A549 (cell line): ENCODE measurements around the gene RASGRF1.

Source experiments
- CBX8 ChIP-seq: fragments of 200-600 bp; sonication (generic); IDR thresholded peaks from 2 replicates; pipeline ENCODE4 v1.6.1; 2016
- CEBPB ChIP-seq, 2 experiments: fragments of >200 bp in 1 of 2; sonication (Bioruptor Twin) in 1 of 2; formaldehyde crosslinking in 1 of 2; IDR thresholded peaks; 2 replicates each; pipeline ENCODE4 v1.6.1; 2012 to 2016
- CTCF ChIP-seq: fragments of >200 bp; sonication (Bioruptor Twin); formaldehyde crosslinking; IDR thresholded peaks from 3 replicates; pipeline ENCODE4 v1.5.1; 2016
- EP300 ChIP-seq, 2 experiments: fragments of >200 bp; sonication (Bioruptor Twin); formaldehyde crosslinking; IDR thresholded peaks; 2 replicates in 1 of 2; 3 replicates in 1 of 2; pipeline ENCODE4 v1.6.1; 2016 to 2017
- JUN ChIP-seq, 2 experiments: fragments of >200 bp; sonication (Bioruptor Twin); formaldehyde crosslinking; IDR thresholded peaks; 2 replicates in 1 of 2; 3 replicates in 1 of 2; pipeline ENCODE4 v1.6.1; 2016 to 2017
- MAX ChIP-seq: IDR thresholded peaks from 2 replicates; pipeline ENCODE4 v1.6.1; 2012
- POLR2A ChIP-seq: IDR thresholded peaks from 2 replicates; pipeline ENCODE4 v1.6.1; 2012; ENCODE audit warnings: mild to moderate bottlenecking, low read length
- RAD21 ChIP-seq, 2 experiments: fragments of >200 bp in 1 of 2; sonication (Bioruptor Twin) in 1 of 2; formaldehyde crosslinking in 1 of 2; IDR thresholded peaks in 1 of 2; conservative IDR thresholded peaks in 1 of 2; 2 replicates in 1 of 2; 3 replicates in 1 of 2; pipeline ENCODE4 v1.6.1; 2012 to 2018; ENCODE audit warnings: inconsistent platforms in 1 of 2
- RNF2 ChIP-seq: fragments of 200-600 bp; sonication (generic); IDR thresholded peaks from 2 replicates; pipeline ENCODE4 v1.6.1; 2016; ENCODE audit warnings: low read depth, mild to moderate bottlenecking, antibody characterized with exemption, moderate library complexity, borderline replicate concordance
- SREBF2 ChIP-seq: fragments of 450-650 bp; IDR thresholded peaks from 2 replicates; pipeline ENCODE4 v1.6.1; 2014; ENCODE audit warnings: mild to moderate bottlenecking, moderate library complexity
- USF2 ChIP-seq: fragments of 450-650 bp; IDR thresholded peaks from 2 replicates; pipeline ENCODE4 v1.6.1; 2014; ENCODE audit warnings: antibody characterized with exemption
- ZNF302 ChIP-seq: fragments of 250-450 bp; sonication (Bioruptor Pico); IDR thresholded peaks from 2 replicates; pipeline ENCODE4 v1.9.0; 2021; ENCODE audit warnings: inconsistent platforms, mild to moderate bottlenecking, moderate library complexity
- ZSCAN20 ChIP-seq: fragments of 250-450 bp; sonication (Bioruptor Pico); IDR thresholded peaks from 2 replicates; pipeline ENCODE4 v1.8.0; 2022; ENCODE audit warnings: mild to moderate bottlenecking, moderate library complexity

GRCh38 chr15:79065706-79066376 is 24.7 kb downstream of the RASGRF1 start:
- no peak for TF ChIP-seq CTCF
- no peak for TF ChIP-seq EP300 (IDR thresholded peaks at IDR 0.05)
- TF ChIP-seq RAD21 (conservative IDR thresholded peaks at IDR 0.05 in 1 of 2, IDR thresholded peaks at IDR 0.05 in 1 of 2), result no peak
- no peak for TF ChIP-seq CBX8
- no peak for TF ChIP-seq ZNF302
- no peak for TF ChIP-seq JUN (IDR thresholded peaks at IDR 0.05)
- no peak for TF ChIP-seq ZSCAN20 (CRISPR knock-in tag)
- no peak for TF ChIP-seq CEBPB (IDR thresholded peaks at IDR 0.05)
- no peak for TF ChIP-seq USF2
- TF ChIP-seq SREBF2, result no peak
- no peak for TF ChIP-seq POLR2A
- no peak for TF ChIP-seq MAX
- TF ChIP-seq RNF2, result no peak
